Uterus (tissue), 4 donors: ENCODE results near the gene PAXIP1. TPM values are rescaled to one million over a fixed set of nuclear protein-coding genes. Genes with fewer than 3 reads are reported as not detected.

Source experiments
- DNase-seq, 2 donors: peaks; one replicate each; pipeline ENCODE4 v3.0.0-alpha.2; 2019 to 2020
- H3K27ac ChIP-seq, 2 donors: fragments of 200-600 bp; sonication (generic); 1 replicate in 1 of 2; 2 replicates in 1 of 2; pipeline ENCODE4 v1.5.1; 2016 to 2018
- H3K27me3 ChIP-seq, 2 donors: fragments of 200-600 bp; sonication (generic); one replicate each; pipeline ENCODE4 v1.5.1; 2018 to 2019; ENCODE audit warnings: control low read depth in 1 of 2
- H3K36me3 ChIP-seq, 2 donors: fragments of 200-600 bp; sonication (generic); one replicate each; pipeline ENCODE4 v1.5.1; 2019; ENCODE audit warnings: control low read depth in 1 of 2
- H3K4me1 ChIP-seq, 2 donors: fragments of 200-600 bp; sonication (generic); one replicate each; pipeline ENCODE4 v1.5.1; 2018 to 2019; ENCODE audit warnings: control low read depth in 1 of 2
- H3K4me3 ChIP-seq, 2 donors: fragments of 200-600 bp; sonication (generic); 1 replicate in 1 of 2; 2 replicates in 1 of 2; pipeline ENCODE4 v1.5.1; 2018 to 2019; ENCODE audit warnings: mild to moderate bottlenecking in 1 of 2
- H3K9me3 ChIP-seq, 2 donors: fragments of 200-600 bp; sonication (generic); one replicate each; pipeline ENCODE4 v1.5.1; 2019; ENCODE audit warnings: control low read depth in 1 of 2
- POLR2A ChIP-seq, 2 donors: fragments of 450-650 bp; IDR thresholded peaks; one replicate each; pipeline ENCODE4 v1.6.1; 2016; ENCODE audit warnings: antibody characterized with exemption in 2 of 2, mild to moderate bottlenecking in 1 of 2, moderate library complexity in 1 of 2
- intact Hi-C: fragments of 100-400 bp; cut with DNase I; formaldehyde crosslinking; loops from one replicate; pipeline ENCODE4 v1.15.1; 2023; ENCODE audit warnings: low total_unique reads
- total RNA-seq, 4 donors: library from RNA; depleted of rRNA in 3 of 4; stranded (reverse); fragments of >200 nt in 3 of 4; gene quantifications; one replicate each; pipeline versions ENCODE4 v1.1.0 to v1.2.4, GENCODE V29; 2014 to 2023
- TF ChIP-seq, protein P1 (sequence below), 4 experiments: fragments of 200-600 bp in 2 of 4; fragments of 450-650 bp in 2 of 4; sonication (generic) in 2 of 4; IDR thresholded peaks; one replicate each; pipeline ENCODE4 v1.5.1; 2016 to 2019; ENCODE audit warnings: antibody characterized with exemption in 4 of 4, mild to moderate bottlenecking in 2 of 4, moderate library complexity in 1 of 4
- donor health status: DM: yes; HTN: yes; CAD: no.

Gene PAXIP1
- total RNA-seq, 4 donors from 2014 or later, result 11.2 to 22.5 (median 17.3) TPM

DNA sequence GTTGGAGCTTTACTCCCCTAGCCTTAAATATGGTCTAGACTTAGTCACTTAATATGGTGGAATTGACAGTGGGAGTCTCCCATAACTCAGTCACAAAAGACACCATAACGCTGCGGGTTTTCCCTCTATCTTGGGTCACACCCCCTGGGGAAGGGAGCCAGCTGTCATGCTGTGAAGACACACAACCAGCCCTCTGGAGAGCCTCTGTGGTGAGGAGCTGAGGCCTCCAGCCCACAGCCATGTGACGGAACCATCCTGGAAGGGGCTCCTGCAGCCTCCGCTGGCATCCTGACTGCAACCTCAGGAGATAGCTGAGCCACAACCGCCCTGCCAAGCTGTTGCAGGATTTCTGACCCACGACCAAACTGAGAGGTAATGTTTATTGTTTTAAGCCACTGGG is 37.9 kb downstream of the PAXIP1 start:
- H3K27ac ChIP-seq, result no peak overlapping the region
- no peaks in the 10 kb centered on the region for H3K27me3 ChIP-seq
- no peaks in the 10 kb centered on the region for H3K9me3 ChIP-seq
- intact Hi-C loops, result no loop called here
- H3K4me3 ChIP-seq, result no peak overlapping the region
- H3K36me3 ChIP-seq, result no peaks in the 10 kb centered on the region
- H3K4me1 ChIP-seq, result no peaks in the 10 kb centered on the region
- TF ChIP-seq POLR2A (IDR thresholded peaks at IDR 0.05), result no peak
- no peak for DNase-seq

DNA sequence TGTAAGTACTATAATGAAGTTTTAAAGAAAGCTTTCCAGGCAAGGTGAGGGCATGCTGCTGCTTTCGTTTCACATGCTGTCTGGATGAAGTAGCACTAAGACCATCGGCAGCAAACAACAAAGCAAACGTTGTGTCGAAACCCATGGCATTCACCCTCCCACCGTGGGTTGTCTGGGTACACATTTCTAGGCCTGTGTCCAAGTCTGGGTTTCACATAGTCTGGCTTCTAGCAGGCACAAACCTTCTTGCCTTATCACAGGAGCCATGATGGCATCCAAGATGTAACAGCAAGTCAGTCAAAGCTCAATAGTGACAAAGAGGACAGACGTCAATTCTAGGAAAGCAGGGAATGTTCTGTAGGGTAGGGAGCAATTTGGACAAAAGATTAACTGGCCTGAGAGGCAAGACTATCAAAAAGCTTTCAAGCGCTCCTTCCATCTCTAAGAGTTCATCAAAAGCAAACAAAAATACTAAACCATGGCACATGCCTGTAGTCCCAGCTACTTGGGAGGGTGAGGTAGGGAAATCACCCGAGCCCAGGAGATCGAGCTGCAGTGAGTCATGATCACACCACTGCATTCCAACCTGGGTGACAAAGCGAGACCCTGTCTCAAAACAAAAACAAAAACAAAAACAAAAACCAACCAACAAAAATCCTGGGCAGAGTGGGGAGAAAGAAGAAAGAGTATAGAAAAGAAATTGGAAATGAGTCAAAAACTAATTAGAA is 42.7 kb downstream of the PAXIP1 start:
- Histone ChIP-seq H3K27ac (no peak overlapping the region), H3K4me1 (no peaks in the 10 kb centered on the region), H3K4me3 (no peak overlapping the region), H3K36me3 (no peaks in the 10 kb centered on the region), H3K9me3 (no peaks in the 10 kb centered on the region), H3K27me3 (no peaks in the 10 kb centered on the region)
- TF ChIP-seq, protein P1, sequence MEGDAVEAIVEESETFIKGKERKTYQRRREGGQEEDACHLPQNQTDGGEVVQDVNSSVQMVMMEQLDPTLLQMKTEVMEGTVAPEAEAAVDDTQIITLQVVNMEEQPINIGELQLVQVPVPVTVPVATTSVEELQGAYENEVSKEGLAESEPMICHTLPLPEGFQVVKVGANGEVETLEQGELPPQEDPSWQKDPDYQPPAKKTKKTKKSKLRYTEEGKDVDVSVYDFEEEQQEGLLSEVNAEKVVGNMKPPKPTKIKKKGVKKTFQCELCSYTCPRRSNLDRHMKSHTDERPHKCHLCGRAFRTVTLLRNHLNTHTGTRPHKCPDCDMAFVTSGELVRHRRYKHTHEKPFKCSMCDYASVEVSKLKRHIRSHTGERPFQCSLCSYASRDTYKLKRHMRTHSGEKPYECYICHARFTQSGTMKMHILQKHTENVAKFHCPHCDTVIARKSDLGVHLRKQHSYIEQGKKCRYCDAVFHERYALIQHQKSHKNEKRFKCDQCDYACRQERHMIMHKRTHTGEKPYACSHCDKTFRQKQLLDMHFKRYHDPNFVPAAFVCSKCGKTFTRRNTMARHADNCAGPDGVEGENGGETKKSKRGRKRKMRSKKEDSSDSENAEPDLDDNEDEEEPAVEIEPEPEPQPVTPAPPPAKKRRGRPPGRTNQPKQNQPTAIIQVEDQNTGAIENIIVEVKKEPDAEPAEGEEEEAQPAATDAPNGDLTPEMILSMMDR (IDR thresholded peaks at IDR 0.05), result no peak
- TF ChIP-seq POLR2A (IDR thresholded peaks at IDR 0.05), result no peak
- intact Hi-C loops, result no loop called here
- DNase-seq, result no peak

DNA sequence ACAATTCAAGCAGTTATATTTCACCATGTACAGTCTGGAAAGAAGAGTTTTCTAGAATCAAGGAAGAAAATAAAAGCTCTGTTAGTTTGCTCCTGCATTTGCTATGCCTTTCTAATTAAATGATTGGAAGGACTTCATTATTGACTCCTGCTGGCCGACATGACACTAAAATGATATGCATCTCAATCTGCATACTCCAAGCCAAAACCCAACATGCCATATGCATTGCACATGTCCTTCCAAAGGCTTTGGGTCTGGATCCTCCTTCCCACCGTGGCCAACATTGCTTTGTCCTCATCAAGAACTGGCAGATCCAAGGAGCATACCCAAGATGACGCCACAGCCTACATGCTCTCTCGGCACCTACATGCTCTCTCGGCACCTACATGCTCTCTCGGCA is 46.5 kb downstream of the PAXIP1 start:
- TF ChIP-seq, protein P1 (IDR thresholded peaks at IDR 0.05), result no peak
- TF ChIP-seq POLR2A (IDR thresholded peaks at IDR 0.05), result no peak
- H3K4me1 ChIP-seq, result no peaks in the 10 kb centered on the region
- H3K4me3 ChIP-seq, result no peak overlapping the region
- no peaks in the 10 kb centered on the region for H3K9me3 ChIP-seq
- intact Hi-C loops, result no loop called here
- no peak for DNase-seq
- no peaks in the 10 kb centered on the region for H3K27me3 ChIP-seq
- H3K27ac ChIP-seq, result no peak overlapping the region
- H3K36me3 ChIP-seq, result peaks cover 0 to 3% of the 10 kb centered on the region in 2 donors

DNA sequence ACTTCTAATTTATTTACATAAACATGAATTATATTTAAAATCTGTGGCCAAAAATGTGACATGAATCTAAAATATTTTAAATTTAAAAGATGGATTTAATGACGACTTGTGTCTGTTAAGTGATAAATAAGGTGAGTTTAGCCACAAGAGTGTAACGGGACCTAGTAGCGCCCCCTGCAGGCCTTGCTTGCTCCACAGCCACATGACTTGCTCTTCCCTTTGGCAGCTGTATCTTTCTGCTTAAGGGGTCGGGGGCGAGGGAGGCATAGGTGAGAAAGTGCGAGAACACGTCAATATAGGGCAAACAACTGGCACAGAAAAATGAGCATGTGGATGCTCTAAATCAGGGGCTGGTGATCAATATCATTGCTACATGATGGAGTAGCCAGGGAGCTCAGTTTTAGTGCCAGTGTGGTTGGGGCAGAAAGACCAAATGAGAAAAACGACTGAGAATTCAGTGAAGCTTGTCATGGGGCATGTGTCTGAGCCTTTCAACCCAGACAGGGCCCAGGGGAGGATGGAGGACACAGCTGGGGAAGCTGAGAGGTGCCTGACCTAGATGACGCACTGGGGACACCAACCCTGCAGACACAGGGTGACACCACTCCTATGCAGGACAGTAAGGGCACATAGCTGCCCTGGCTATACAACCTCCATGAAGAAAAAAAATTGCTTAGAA is 49.8 kb downstream of the PAXIP1 start:
- Histone ChIP-seq H3K27me3 (no peaks in the 10 kb centered on the region), H3K27ac (no peak overlapping the region), H3K9me3 (no peaks in the 10 kb centered on the region), H3K4me3 (no peak overlapping the region), H3K36me3 (peaks cover 0 to 3% of the 10 kb centered on the region in 2 donors), H3K4me1 (no peaks in the 10 kb centered on the region)
- intact Hi-C loops, result no loop called here
- DNase-seq, result peak in 1 of 2 donors; percentile 39
- TF ChIP-seq, protein P1 (IDR thresholded peaks at IDR 0.05), result peak; percentile 17 to 47 (median 30)
- no peak for TF ChIP-seq POLR2A (IDR thresholded peaks at IDR 0.05)

DNA sequence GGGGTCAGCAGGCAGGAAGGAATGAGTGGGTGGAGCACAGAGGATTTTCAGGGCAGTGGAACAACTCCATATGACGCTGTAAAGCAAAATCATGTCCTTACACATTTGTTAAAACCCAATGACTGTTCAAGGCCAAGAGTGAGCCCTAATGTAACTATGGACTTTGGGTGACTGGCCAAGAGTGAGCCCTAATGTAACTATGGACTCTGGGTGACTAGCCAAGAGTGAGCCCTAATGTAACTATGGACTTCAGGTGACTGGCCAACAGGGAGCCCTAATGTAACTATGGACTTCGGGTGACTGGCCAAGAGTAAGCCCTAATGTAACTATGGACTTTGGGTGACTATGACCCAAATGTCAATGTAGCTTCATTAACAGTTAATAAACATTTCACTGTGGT is 52.0 kb downstream of the PAXIP1 start:
- intact Hi-C loops, result no loop called here
- H3K36me3 ChIP-seq, result peaks cover 0 to 3% of the 10 kb centered on the region in 2 donors
- no peak for TF ChIP-seq POLR2A (IDR thresholded peaks at IDR 0.05)
- TF ChIP-seq, protein P1 (IDR thresholded peaks at IDR 0.05), result no peak
- H3K4me1 ChIP-seq, result no peaks in the 10 kb centered on the region
- H3K27ac ChIP-seq, result no peak overlapping the region
- no peaks in the 10 kb centered on the region for H3K27me3 ChIP-seq
- H3K9me3 ChIP-seq, result no peaks in the 10 kb centered on the region
- no peak for DNase-seq
- H3K4me3 ChIP-seq, result no peak overlapping the region
